Heart right ventricle (tissue), 16 donors: ENCODE data around the gene TEX26. TPM values are rescaled to one million over a fixed set of nuclear protein-coding genes. Genes with fewer than 3 reads are reported as not detected.

Source experiments
- ATAC-seq, 8 donors: fragments of 200-7000 bp; cut with Tn5 transposase; one replicate each; pipeline ENCODE4 v1.9.1; 2020; ENCODE audit warnings: mild to moderate bottlenecking in 8 of 8, moderate library complexity in 8 of 8, moderate number of reproducible peaks in 1 of 8
- DNase-seq, 2 donors: peaks; one replicate each; pipeline ENCODE4 v3.0.0-alpha.2; 2020
- H3K27ac ChIP-seq, 10 donors: fragments of 200-600 bp; sonication (generic) in 2 of 10; one replicate each; pipeline versions ENCODE4 v1.5.0 to v1.8.0; 2020 to 2022; ENCODE audit warnings: mild to moderate bottlenecking in 3 of 10
- H3K27me3 ChIP-seq, 7 donors: fragments of 200-600 bp; one replicate each; pipeline ENCODE4 v1.8.0; 2021 to 2022; ENCODE audit warnings: mild to moderate bottlenecking in 2 of 7
- H3K36me3 ChIP-seq, 9 donors: fragments of 200-600 bp; sonication (generic) in 1 of 9; one replicate each; pipeline versions ENCODE4 v1.5.0 to v1.8.0; 2020 to 2022; ENCODE audit warnings: mild to moderate bottlenecking in 2 of 9
- H3K4me1 ChIP-seq, 9 donors: fragments of 200-600 bp; sonication (generic) in 1 of 9; one replicate each; pipeline versions ENCODE4 v1.5.0 to v1.8.0; 2020 to 2022; ENCODE audit warnings: mild to moderate bottlenecking in 4 of 9
- H3K4me3 ChIP-seq, 10 donors: fragments of 200-600 bp; sonication (generic) in 2 of 10; one replicate each; pipeline versions ENCODE4 v1.5.0 to v1.8.0; 2020 to 2022; ENCODE audit warnings: mild to moderate bottlenecking in 7 of 10, moderate library complexity in 2 of 10
- H3K9me3 ChIP-seq, 11 donors: fragments of 200-600 bp in 10 of 11; sonication (generic) in 2 of 11; one replicate each; pipeline versions ENCODE4 v1.5.0 to v1.8.0; 2013 to 2022; ENCODE audit warnings: mild to moderate bottlenecking in 2 of 11, control low read depth in 1 of 11, moderate library complexity in 1 of 11
- CTCF ChIP-seq, 9 donors: fragments of 200-600 bp; sonication (generic) in 2 of 9; IDR thresholded peaks; one replicate each; pipeline versions ENCODE4 v1.5.0 to v1.8.0; 2021 to 2022; ENCODE audit warnings: antibody characterized with exemption in 9 of 9, mild to moderate bottlenecking in 5 of 9, moderate library complexity in 1 of 9
- WGBS, 2 donors: extraction: QIAGEN DNeasy Blood & Tissue Kit; methylation state at CpG; one replicate each; pipeline ENCODE4 v1.1.7; 2013; ENCODE audit warnings: inconsistent platforms in 1 of 2; 5-methylcytosine and 5-hydroxymethylcytosine counted together
- intact Hi-C, 10 donors: fragments of 100-400 bp; cut with DNase I; formaldehyde crosslinking; loops; one replicate each; pipeline versions ENCODE4 v1.11.1 to v1.14.2; 2022
- polyA plus RNA-seq, 2 donors: library from polyadenylated mRNA; stranded (reverse); fragments of 200-250 nt; gene quantifications; one replicate each; pipeline ENCODE4 v1.2.3, GENCODE V29; 2013
- total RNA-seq, 10 donors: library from RNA; stranded (reverse); fragmentation: NEBNext Ultra II Directional in 3 of 10; extraction: Animal tissue kit (Norgen Biotek cat#: 25700) in 3 of 10; gene quantifications; one replicate each; pipeline versions ENCODE4 v1.2.1 to v1.2.4, GENCODE V29; 2021 to 2023
- donor health status: Arrhythmogenic right ventricular cardiomyopathy.
- donor health status: ischemic (EF 13 %, LVEDD 7.1; RV severe dilation, severe dysfunction).
- donor health status: healthy with polysubstance abuse.
- donor health status: DM: no; HTN: yes; CAD: no.
- donor health status: DM: no; HTN: no; CAD: no.
- donor health status: ischemic (EF 25% LVEDD 6.9; RV normal size, moderate dysfunction).
- donor health status: ischemic (EF 25% LVEDD 5.7; RV mildly dilated, moderate dysfunction).
- donor health status: healthy.
- donor health status: DM: yes; HTN: yes; CAD: no.
- donor health status: Ischemic cardiomyopathy.
- donor health status: ischemic (EF 35%, LVEDD 5.7; RV mildly dilated, moderate dysfunction).
- donor health status: nonischemic (EF 11% LVEDD 7.7; RV severe dilation, severe dysfunction).
- donor health status: DM: yes; HTN: yes; CAD: no.
- donor health status: PGD.
- donor health status: ischemic (EF 29% LVEDD 5.4; RV normal size, mild dysfunction).
- donor health status: nonischemic (EF 23%, LVEDD 6.1; RV moderate dilation, normal function).

TEX26 gene
- total and polyA plus RNA-seq, 12 donors, result not detected

- H3K27me3 ChIP-seq, result peaks cover 0 to 56% (median 17%) of the 10 kb centered on the region in 7 donors
- H3K4me1 ChIP-seq, result peaks cover 12 to 46% (median 26%) of the 10 kb centered on the region in 9 donors
- DNase-seq, result peak in 1 of 2 donors; percentile 29
- peak in 7 of 8 donors; percentile 2 to 54 (median 31) for ATAC-seq
- WGBS, 2 donors, result 12 to 20% methylated on average over 56 to 60 of the region's 60 CpGs
- TF ChIP-seq CTCF (IDR thresholded peaks at IDR 0.05), result no peak
- H3K4me3 ChIP-seq, result peak overlapping the region; percentile 5 to 58 (median 54)
- no peaks in the 10 kb centered on the region for H3K36me3 ChIP-seq
- H3K27ac ChIP-seq, result peak overlapping the region; percentile 13 to 86 (median 76)
- intact Hi-C loops, result loop anchor here in 1 of 10 donors (5.0 kb wide), 1 partner anchor 39 kb away; no protein-coding TSS in a partner anchor
- no peaks in the 10 kb centered on the region for H3K9me3 ChIP-seq
Measured at GRCh38 chr13:30906411-30907051, 25.9 kb upstream of the TEX26 start.

- DNase-seq (peak in 1 of 2 donors; percentile 9), ATAC-seq (peak in 6 of 8 donors; percentile 5 to 60 (median 38))
- H3K4me1 ChIP-seq, result peaks cover 12 to 46% (median 26%) of the 10 kb centered on the region in 9 donors
- 61% methylated on average over 10 of the region's 10 CpGs for WGBS, 2 donors
- H3K4me3 ChIP-seq, result peak overlapping the region in 9 of 10 donors; percentile 38 to 58 (median 55)
- H3K9me3 ChIP-seq, result no peaks in the 10 kb centered on the region
- intact Hi-C loops, result loop anchor here in 1 of 10 donors (5.0 kb wide), 1 partner anchor 40 kb away; no protein-coding TSS in a partner anchor
- H3K27ac ChIP-seq, result peak overlapping the region in 9 of 10 donors; percentile 32 to 86 (median 77)
- no peaks in the 10 kb centered on the region for H3K36me3 ChIP-seq
- H3K27me3 ChIP-seq, result peaks cover 0 to 56% (median 17%) of the 10 kb centered on the region in 7 donors
- no peak for TF ChIP-seq CTCF (IDR thresholded peaks at IDR 0.05)
Measured at GRCh38 chr13:30907121-30907861, 25.2 kb upstream of the TEX26 start.

GRCh38 chr13:30908416-30908980, 24.0 kb upstream of the TEX26 start:
- 14 to 16% methylated on average over 5 of the region's 5 CpGs for whole genome bisulfite sequencing, 2 donors
- ATAC-seq (peak; percentile 21 to 87 (median 72)), DNase-seq (peak; percentile 24 to 68)
- H3K27me3 ChIP-seq, result peaks cover 0 to 49% (median 17%) of the 10 kb centered on the region in 7 donors
- intact Hi-C loops, result loop anchor here in 1 of 10 donors (5.0 kb wide), 1 partner anchor 41 kb away; no protein-coding TSS in a partner anchor
- H3K4me3 ChIP-seq, result peak overlapping the region in 8 of 10 donors; percentile 38 to 58 (median 55)
- peaks cover 12 to 46% (median 26%) of the 10 kb centered on the region in 9 donors for H3K4me1 ChIP-seq
- no peak for TF ChIP-seq CTCF (IDR thresholded peaks at IDR 0.05)
- H3K9me3 ChIP-seq, result no peaks in the 10 kb centered on the region
- peak overlapping the region in 7 of 10 donors; percentile 32 to 86 (median 77) for H3K27ac ChIP-seq
- H3K36me3 ChIP-seq, result no peaks in the 10 kb centered on the region

- ATAC-seq, result no peak
- Histone ChIP-seq H3K9me3 (no peaks in the 10 kb centered on the region), H3K27ac (no peak overlapping the region), H3K4me3 (no peak overlapping the region), H3K27me3 (peaks cover 0 to 27% (median 13%) of the 10 kb centered on the region in 7 donors), H3K36me3 (no peaks in the 10 kb centered on the region), H3K4me1 (peaks cover 12 to 43% (median 25%) of the 10 kb centered on the region in 9 donors)
- TF ChIP-seq CTCF (IDR thresholded peaks at IDR 0.05), result no peak
- 92 to 94% methylated on average over 3 of the region's 3 CpGs for WGBS, 2 donors
- DNase-seq, result no peak
- intact Hi-C loops, result no loop called here
Measured at GRCh38 chr13:30910676-30911075, 21.8 kb upstream of the TEX26 start.
